GM21825 (cell line): Measurements from ENCODE around the gene TAS2R50.

ENCODE experiments used
- ATAC-seq: cut with Tn5 transposase; IDR thresholded peaks from one replicate; pipeline ENCODE4 v1.9.1; 2021; ENCODE audit warnings: mild to moderate bottlenecking, moderate library complexity; ENCODE audit not compliant: unreplicated experiment

TAS2R50 gene

DNA sequence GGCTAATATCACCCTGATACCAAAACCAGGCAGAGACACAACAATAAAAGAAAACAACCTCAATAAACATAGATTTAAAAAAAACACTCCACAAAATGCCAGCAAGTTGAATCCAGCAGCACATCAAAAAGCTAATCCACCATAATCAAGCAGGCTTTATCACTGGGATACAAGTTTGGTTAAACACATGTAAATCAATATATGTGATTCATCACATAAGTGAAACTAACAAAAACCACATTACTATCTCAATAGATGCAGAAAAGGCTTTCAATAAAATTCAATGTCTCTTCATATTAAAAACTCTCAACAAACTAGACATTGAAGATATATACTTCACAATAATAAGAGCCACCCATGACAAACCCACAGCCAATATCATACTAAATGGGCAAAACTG, 30.6 kb downstream of the TAS2R50 start:
- no peak for ATAC-seq

- ATAC-seq: no peak
Observed at GRCh38 chr12:10952645-10953044, 34.1 kb downstream of the TAS2R50 start.

DNA sequence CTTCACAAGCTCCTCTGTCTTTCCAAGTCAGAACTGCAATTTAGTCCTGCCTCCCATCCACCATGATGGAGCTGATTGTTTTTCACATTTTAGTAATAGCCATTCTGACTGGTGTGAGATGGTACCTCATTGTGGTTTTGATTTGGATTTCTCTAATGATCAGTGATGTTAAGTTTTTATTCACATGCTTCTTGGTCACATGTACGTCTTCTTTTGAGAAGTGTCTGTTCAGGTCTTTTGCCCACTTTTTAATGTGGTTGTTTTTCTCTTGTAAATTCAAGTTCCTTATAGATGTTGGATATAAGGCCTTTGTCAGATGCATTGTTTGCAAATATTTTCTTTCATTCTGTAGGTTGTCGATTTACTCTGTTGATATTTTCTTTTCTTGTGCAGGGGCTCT, 43.5 kb downstream of the TAS2R50 start:
- ATAC-seq: no peak

DNA sequence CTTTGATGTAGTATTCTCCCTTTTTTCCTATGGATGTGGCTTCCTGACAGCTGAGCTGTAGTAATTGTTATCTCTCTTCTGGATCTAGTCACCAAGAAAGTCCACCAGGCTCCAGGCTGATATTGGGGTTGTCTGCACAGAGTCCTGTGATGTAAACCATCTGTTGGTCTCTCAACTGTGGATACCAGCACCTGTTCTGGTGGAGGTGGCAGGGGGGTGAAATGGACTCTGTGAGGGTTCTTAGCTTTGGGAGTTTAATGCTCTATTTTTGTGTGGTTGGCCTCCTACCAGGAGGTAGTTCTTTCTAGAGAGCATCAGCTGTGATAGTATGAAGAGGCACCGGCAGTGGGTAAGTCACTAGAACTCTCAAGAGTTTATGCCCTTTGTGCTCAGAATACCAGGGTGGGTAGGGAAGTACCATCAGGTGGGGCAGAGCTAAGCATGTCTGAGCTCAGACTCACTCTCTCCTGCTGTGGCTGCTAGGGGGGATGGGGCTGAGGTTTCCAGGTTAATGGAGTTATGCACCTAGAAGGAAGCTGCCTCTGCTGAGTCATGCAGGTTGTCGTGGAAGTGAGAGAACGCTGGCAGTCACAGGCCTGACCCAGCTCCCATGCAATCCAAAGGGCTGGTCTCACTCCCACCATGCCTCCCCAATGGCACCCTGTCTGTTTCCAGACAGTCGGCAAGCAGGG, 44.6 kb downstream of the TAS2R50 start:
- no peak for ATAC-seq

- no peak for ATAC-seq
Observed at GRCh38 chr12:10941369-10941768, 45.3 kb downstream of the TAS2R50 start.

- no peak for ATAC-seq
Observed at GRCh38 chr12:10940389-10940788, 46.3 kb downstream of the TAS2R50 start.

- ATAC-seq: no peak
Observed at GRCh38 chr12:10939163-10939562, 47.5 kb downstream of the TAS2R50 start, which contains the start of gene TAS2R14. Gene TAS2R14, minus strand, starts transcription at chr12:10939263. Its CDS starts 56 bp downstream, at chr12:10939207.

DNA sequence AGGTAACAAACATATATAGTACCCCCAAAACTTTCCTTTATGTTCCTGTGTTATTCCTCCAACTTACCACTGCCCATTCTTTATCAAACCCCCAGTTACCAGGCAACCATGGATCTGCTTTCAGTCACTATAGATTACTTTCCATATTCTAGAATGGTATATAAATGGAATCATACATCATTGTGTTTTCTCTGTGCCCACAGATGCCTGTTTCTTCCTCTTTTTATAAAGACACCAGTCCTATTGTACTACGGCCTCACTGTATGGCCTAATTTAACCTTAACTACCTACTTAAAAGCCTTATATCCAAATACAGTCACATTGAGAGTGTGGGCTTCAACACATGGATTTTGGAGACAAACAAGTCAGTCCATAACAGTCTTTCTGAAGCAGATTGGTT, 50.2 kb downstream of the TAS2R50 start:
- no peak for ATAC-seq
